ENCODE results near the gene BRD8.

The BRD8 gene

GRCh38 chr5:138141734-138142133 lies 36.7 kb downstream of the BRD8 start:
- DNase-seq: no peak
- no peak for ATAC-seq (replicated peaks)
- H3K36me3 Mint-ChIP-seq: peaks cover 0 to 3% of the 10 kb centered on the region in 2 donors
- no peaks in the 10 kb centered on the region for H3K9me3 Mint-ChIP-seq
- peaks cover 6 to 9% of the 10 kb centered on the region in 2 donors for H3K27me3 Mint-ChIP-seq
- peaks cover 0 to 12% of the 10 kb centered on the region in 2 donors for H3K4me1 Mint-ChIP-seq
- H3K27ac Mint-ChIP-seq: no peak overlapping the region
- no peak overlapping the region for H3K4me3 Mint-ChIP-seq

- no peak for DNase-seq
- Mint-ChIP-seq H3K27me3 (peaks cover 6 to 9% of the 10 kb centered on the region in 2 donors), H3K27ac (no peak overlapping the region), H3K36me3 (peaks cover 0 to 3% of the 10 kb centered on the region in 2 donors), H3K4me1 (peaks cover 0 to 12% of the 10 kb centered on the region in 2 donors), H3K4me3 (no peak overlapping the region), H3K9me3 (no peaks in the 10 kb centered on the region)
- no peak for ATAC-seq (replicated peaks)
Observed at GRCh38 chr5:138140268-138140667, 38.2 kb downstream of the BRD8 start.

- Mint-ChIP-seq H3K9me3 (no peaks in the 10 kb centered on the region), H3K4me3 (no peak overlapping the region), H3K27me3 (peaks cover 6 to 9% of the 10 kb centered on the region in 2 donors), H3K36me3 (peaks cover 0 to 3% of the 10 kb centered on the region in 2 donors), H3K27ac (no peak overlapping the region), H3K4me1 (peaks cover 0 to 12% of the 10 kb centered on the region in 2 donors)
- ATAC-seq (replicated peaks) (no peak), DNase-seq (no peak)
Observed at GRCh38 chr5:138139781-138140090, 38.7 kb downstream of the BRD8 start.

DNA sequence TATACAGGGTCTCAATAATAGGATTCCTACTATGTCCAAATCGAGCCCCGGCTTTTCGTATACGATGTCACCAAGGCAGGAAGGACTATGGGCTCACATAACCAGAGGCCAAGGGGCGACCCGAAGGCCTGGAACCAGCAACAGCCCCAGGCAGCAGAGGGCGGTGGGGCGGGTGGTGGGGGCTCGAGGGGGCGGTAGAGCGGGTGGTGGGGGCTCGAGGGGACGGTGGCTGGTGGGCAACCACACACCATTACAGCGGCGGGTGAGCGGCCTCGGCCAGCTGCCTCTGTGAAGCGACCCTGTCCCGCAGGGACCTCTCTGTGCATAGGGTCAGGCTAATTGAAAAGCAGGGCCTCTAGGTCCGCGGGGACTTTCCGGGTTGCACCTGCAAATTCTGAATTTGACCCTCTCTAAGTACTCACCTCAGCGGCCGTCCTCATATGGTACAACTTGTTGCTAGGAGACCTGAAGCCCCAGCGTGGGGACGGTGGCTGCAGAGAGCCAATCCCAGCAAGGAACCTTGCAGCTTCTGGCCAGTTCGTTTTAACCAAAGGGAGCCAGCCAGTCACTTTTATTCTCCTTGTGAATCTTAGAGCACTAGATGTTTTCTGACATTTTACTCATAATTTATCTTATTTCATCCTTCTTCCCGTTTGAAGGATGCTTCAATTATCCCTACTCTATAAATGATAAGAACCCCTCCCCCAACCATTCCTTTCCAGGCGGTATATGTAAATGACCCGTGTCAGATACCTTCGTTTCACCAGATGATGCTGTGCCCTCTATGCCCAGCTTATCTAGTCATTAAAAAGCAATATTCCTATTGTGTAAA lies 39.3 kb downstream of the BRD8 start, which contains the start of gene NME5:
TSS of gene NME5 (minus strand) at position 480 of the 832 bp plus-strand sequence. CDS start 648 bp downstream, outside the sequence.
- Mint-ChIP-seq H3K4me1 (peaks cover 0 to 12% of the 10 kb centered on the region in 2 donors), H3K9me3 (no peaks in the 10 kb centered on the region), H3K36me3 (peaks cover 0 to 3% of the 10 kb centered on the region in 2 donors), H3K27ac (no peak within 1 kb of the TSS), H3K4me3 (peak within 1 kb of the TSS; percentile 68 to 74), H3K27me3 (peaks cover 6 to 9% of the 10 kb centered on the region in 2 donors)
- DNase-seq: peak; percentile 8
- ATAC-seq (replicated peaks): peak; percentile 80 to 87

DNA sequence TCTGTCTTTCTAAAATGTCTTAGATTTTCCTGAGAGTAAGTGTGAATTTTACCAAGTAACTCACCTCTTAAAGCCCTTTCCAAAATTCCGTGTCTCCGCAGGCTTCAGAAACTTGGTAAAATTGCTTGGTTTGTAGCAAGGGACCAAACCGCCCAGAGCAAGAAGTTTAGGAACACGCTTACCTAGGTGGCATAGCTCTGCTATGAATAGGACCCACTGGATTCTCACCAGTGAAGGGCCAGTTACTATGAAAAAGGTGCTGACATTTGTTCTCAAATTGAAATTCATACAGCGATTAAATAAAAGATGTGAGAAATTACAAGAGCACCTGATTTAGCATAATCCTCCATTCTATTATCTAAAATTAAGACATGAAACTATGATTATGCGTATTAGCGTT lies 45.9 kb downstream of the BRD8 start:
- Mint-ChIP-seq H3K27me3 (peaks cover 6 to 7% of the 10 kb centered on the region in 2 donors), H3K9me3 (no peaks in the 10 kb centered on the region), H3K4me1 (peaks cover 0 to 6% of the 10 kb centered on the region in 2 donors), H3K4me3 (no peak overlapping the region), H3K27ac (no peak overlapping the region), H3K36me3 (no peaks in the 10 kb centered on the region)
- DNase-seq: no peak
- ATAC-seq (replicated peaks): no peak

DNA sequence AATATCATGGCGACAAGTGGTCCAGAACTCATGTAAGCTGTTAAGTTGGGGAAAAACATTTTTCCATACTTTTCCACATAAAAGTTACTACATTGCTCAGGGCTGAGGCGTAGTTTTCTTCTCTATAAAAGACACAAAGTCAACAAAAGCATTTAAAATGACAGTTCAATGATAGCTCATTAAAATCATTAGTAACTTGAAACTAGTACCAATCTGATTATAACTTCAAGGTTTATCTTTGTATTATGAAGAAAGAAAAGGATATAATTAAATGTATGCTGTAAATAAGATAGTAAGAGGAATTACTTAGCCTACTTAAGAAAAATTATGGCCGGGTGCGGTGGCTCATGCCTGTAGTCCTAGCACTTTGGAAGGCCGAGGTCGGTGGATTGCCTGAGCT lies 49.1 kb downstream of the BRD8 start:
- H3K4me3 Mint-ChIP-seq: no peak overlapping the region
- no peak for DNase-seq
- H3K4me1 Mint-ChIP-seq: peaks cover 0 to 6% of the 10 kb centered on the region in 2 donors
- no peak for ATAC-seq (replicated peaks)
- no peaks in the 10 kb centered on the region for H3K36me3 Mint-ChIP-seq
- H3K9me3 Mint-ChIP-seq: no peaks in the 10 kb centered on the region
- H3K27ac Mint-ChIP-seq: no peak overlapping the region
- peaks cover 6 to 8% of the 10 kb centered on the region in 2 donors for H3K27me3 Mint-ChIP-seq

DNA sequence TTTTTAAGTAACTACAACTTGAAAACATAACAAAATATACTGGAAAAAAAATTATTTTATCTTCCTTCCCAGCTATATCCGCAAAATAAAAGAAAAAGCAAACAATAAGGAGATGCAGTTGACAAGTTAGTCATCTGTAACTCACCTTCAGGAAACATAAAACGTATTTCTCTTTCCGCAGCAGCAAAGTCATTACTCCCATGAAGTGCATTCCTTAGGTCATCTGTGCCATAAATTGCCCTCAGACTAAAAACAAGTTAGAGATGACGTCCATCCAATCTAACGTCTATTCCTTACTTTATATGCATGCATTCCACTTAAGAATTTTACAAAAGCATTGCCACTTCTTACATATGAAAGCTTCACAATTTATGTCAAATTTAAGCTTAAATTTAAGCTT lies 50.1 kb downstream of the BRD8 start:
- no peak overlapping the region for H3K4me3 Mint-ChIP-seq
- no peak overlapping the region for H3K27ac Mint-ChIP-seq
- DNase-seq (no peak), ATAC-seq (replicated peaks) (no peak)
- peaks cover 0 to under 1% of the 10 kb centered on the region in 2 donors for H3K4me1 Mint-ChIP-seq
- no peaks in the 10 kb centered on the region for H3K36me3 Mint-ChIP-seq
- H3K27me3 Mint-ChIP-seq: peaks cover under 1 to 4% of the 10 kb centered on the region in 2 donors
- H3K9me3 Mint-ChIP-seq: no peaks in the 10 kb centered on the region

- ATAC-seq (replicated peaks): no peak
- no peaks in the 10 kb centered on the region for H3K9me3 Mint-ChIP-seq
- DNase-seq: no peak
- no peak overlapping the region for H3K27ac Mint-ChIP-seq
- H3K4me3 Mint-ChIP-seq: no peak overlapping the region
- H3K36me3 Mint-ChIP-seq: no peaks in the 10 kb centered on the region
- peaks cover 10 to 15% of the 10 kb centered on the region in 2 donors for H3K27me3 Mint-ChIP-seq
- no peaks in the 10 kb centered on the region for H3K4me1 Mint-ChIP-seq
Observed at GRCh38 chr5:138115254-138115653, 63.2 kb downstream of the BRD8 start.

DNA sequence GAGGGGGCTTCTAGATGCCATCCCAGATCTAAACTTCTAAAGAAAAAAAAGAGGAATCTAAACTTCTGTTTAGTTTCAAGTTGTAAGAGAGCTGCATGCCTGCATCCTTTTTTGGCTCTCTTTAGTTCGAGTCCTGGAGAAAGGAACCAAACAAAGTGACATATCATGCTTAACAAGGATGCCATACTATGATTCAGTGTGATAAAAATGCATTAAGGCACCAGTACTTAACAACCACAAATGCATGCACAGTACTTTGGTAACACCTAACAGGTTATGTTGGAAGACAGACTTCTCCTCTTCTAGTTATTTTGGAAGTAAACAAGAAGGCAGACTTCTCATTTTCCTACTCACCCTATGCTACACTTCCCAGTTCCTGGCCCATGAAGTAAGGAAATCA lies 66.5 kb downstream of the BRD8 start:
- Mint-ChIP-seq H3K27ac (no peak overlapping the region), H3K9me3 (no peaks in the 10 kb centered on the region), H3K4me1 (no peaks in the 10 kb centered on the region), H3K27me3 (peaks cover 11 to 18% of the 10 kb centered on the region in 2 donors), H3K4me3 (no peak overlapping the region), H3K36me3 (no peaks in the 10 kb centered on the region)
- no peak for ATAC-seq (replicated peaks)
- no peak for DNase-seq

GRCh38 chr5:138111181-138111580 lies 67.2 kb downstream of the BRD8 start:
- Mint-ChIP-seq H3K9me3 (no peaks in the 10 kb centered on the region), H3K4me1 (no peaks in the 10 kb centered on the region), H3K4me3 (no peak overlapping the region), H3K27me3 (peaks cover 11 to 18% of the 10 kb centered on the region in 2 donors), H3K36me3 (no peaks in the 10 kb centered on the region), H3K27ac (no peak overlapping the region)
- ATAC-seq (replicated peaks): no peak
- DNase-seq: no peak

DNA sequence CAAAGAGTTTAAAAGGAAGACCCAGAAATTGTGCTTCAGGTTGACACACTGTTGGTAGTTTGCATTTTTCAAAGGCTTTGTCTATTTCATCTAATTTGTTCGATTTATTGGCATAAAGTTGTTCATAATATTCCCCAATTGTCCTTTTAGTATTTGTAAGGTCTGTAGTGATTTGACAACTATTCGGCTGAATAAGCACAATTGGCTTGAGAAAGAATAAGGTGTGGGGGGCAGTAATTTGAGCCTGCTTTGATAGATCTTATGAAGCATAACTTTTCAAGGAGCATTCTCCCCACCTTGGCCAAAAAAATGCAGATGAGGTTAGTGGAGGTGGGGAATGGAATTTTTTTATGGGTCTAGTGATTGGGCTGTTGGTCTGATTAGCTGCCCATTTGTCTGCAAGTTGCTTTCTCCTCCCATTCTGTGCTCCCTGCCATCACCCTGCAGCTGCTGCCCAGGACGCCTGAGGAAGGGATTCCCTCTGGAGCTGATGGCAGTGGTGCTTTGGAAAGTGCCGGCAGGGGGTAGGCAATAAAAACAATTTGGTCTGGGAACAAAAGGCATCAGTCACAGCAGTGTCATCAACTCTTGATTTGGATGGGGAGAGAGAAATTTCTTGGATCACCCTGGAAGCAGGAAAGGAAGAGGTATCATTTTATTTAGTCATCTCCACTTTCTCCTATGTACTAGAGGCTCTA lies 68.0 kb downstream of the BRD8 start:
- Mint-ChIP-seq H3K27me3 (peaks cover 11 to 18% of the 10 kb centered on the region in 2 donors), H3K4me1 (no peaks in the 10 kb centered on the region), H3K4me3 (no peak overlapping the region), H3K27ac (no peak overlapping the region), H3K36me3 (no peaks in the 10 kb centered on the region), H3K9me3 (no peaks in the 10 kb centered on the region)
- ATAC-seq (replicated peaks): no peak
- DNase-seq: no peak

DNA sequence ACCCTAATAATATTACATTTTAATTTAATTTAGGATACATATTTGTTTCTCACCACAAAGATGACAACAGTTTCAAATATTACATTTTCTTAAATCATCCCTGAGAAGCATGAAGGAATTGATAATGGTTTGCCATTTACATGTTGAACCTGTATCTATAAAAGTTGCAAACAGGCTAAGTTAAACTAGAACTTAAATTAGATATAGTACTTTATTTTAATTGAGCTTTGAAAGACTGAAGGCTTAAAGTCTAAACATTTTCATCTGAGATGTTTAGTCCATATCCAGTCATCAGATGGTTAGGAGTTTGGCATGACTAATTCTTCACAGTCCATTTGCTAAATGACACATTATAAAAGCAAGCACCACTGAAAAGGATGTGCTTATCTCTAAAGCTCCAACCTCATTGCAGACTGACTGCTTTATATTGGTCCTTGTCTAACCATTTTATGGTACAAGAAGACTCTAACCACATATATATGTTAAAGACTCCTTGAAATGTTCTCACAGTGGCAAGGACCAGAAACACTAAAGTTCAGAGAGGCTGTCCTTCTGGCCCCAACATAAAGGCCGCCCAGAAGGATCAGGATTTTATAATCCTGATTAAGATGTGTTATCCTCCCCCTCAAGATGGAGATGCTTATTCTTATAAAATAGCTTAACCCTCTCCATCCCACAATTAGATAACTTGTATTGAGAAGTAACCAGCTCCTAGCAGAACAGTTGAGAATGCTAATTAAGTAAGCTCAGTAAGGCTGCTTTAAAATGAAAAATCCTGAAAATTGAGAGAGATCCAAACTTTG lies 68.8 kb downstream of the BRD8 start:
- Mint-ChIP-seq H3K4me3 (no peak overlapping the region), H3K27ac (no peak overlapping the region), H3K9me3 (no peaks in the 10 kb centered on the region), H3K4me1 (no peaks in the 10 kb centered on the region), H3K27me3 (peaks cover 11 to 18% of the 10 kb centered on the region in 2 donors), H3K36me3 (no peaks in the 10 kb centered on the region)
- no peak for DNase-seq
- ATAC-seq (replicated peaks): no peak

DNA sequence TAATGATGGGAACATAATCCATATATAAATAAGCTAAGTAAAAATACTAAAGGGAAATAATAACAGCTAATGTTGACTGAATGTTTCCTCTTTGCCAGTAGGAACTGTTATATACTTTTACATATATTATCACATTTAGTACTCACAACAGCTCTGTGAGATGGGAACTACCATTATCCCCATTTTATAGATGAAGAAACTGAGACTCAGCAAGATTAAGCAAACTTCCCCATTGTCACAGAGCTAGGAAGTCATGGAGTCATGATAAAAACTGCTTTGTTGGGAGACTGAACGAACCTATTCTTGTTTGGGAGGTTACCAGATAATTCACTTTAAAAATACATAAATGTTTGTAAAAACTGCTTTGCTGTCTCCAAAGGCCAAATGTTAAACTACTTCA lies 71.2 kb downstream of the BRD8 start:
- no peaks in the 10 kb centered on the region for H3K9me3 Mint-ChIP-seq
- H3K27ac Mint-ChIP-seq: no peak overlapping the region
- peaks cover 7 to 12% of the 10 kb centered on the region in 2 donors for H3K4me1 Mint-ChIP-seq
- peaks cover 5 to 18% of the 10 kb centered on the region in 2 donors for H3K27me3 Mint-ChIP-seq
- no peaks in the 10 kb centered on the region for H3K36me3 Mint-ChIP-seq
- DNase-seq: no peak
- H3K4me3 Mint-ChIP-seq: no peak overlapping the region
- ATAC-seq (replicated peaks): no peak

GRCh38 chr5:138105709-138106108 lies 72.7 kb downstream of the BRD8 start:
- Mint-ChIP-seq H3K9me3 (no peaks in the 10 kb centered on the region), H3K36me3 (no peaks in the 10 kb centered on the region)

More at GRCh38 chr5:138105709-138106108, 72.7 kb downstream of the BRD8 start:
- no peak for DNase-seq
- no peak overlapping the region for H3K27ac Mint-ChIP-seq
- H3K4me1 Mint-ChIP-seq: peaks cover 9 to 24% of the 10 kb centered on the region in 2 donors
- no peak for ATAC-seq (replicated peaks)
- peaks cover 5 to 8% of the 10 kb centered on the region in 2 donors for H3K27me3 Mint-ChIP-seq
- H3K4me3 Mint-ChIP-seq: no peak overlapping the region
